ENCODE data around the gene UBTD1.
"Not testable (repeated sequence)": the region's sequence is repeated elsewhere in the genome, so short reads cannot be mapped to it uniquely, and the experiment has no call there.

The UBTD1 gene

GRCh38 chr10:97540669-97541500 is 42.2 kb downstream of the UBTD1 start:
- no peak for DNase-seq

DNA sequence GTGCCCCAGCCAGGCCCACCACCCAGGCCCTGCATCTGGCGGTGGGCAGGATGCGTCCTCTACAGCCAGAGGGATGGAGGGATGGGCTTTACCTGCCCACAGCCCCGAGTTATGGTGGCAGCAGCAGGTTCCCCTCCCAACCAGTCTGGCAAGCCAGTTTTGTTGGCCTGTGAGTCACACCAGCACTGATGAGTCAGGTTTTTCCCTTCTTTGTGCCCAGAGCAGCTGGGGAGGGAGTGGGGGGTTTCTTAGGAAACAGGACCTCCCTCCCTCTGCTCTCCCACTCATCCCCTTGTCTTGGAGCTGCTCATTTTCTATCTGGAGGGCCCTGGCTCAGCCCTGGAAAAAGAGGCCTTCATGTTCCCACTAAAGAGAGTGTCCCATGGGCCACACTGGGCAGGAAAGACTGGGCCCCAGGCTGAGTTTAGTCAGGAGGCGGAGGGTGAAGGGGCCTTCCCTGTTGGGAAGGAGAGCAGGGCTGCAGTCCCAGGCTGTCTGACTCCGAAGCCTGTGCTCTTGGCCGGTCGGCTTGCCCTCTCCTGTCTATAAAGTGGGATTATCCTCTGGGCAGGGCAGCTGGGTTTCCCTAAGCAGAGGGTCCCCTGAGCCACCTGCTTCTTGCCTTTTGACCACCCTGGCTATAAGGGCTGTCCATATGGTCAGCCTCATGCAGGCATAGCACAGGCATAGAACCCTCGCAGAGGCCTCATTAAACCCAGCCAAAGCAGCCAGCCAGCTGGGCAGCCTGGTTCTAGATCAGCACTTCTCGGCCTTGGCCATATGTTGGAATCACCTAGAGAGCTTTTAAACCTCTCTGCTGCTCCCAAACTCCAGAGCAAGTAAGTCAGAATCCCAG is 43.7 kb downstream of the UBTD1 start:
- DNase-seq = peak; percentile 95

DNA sequence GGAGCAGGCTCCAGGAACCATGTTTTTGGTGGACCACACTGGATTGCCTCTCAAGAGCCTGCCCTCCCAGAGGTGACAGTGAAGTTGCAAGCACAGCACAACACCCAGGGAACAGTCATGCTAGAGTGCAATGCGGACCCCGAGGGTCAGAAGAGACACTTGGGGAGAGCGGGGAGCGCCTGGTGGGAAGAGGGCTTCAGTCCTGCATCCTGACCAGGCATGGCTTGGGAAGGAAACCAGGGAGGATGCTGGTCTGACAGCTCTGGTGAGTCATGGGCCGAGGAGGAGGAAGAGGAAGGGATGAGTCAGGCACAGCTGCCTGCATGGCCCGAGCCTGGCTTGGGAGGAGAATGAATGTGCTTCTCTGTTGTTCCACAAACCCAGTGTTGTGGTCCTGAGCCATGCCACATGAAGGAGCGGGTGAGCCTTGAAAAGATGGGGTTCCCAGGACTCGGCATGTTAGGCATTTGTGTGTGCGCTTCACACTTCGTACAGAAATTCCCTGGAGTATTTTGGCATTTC is 44.4 kb downstream of the UBTD1 start:
- DNase-seq = peak; percentile 97

- DNase-seq = no peak
Observed at GRCh38 chr10:97546456-97547270, 47.9 kb downstream of the UBTD1 start.

GRCh38 chr10:97547271-97547600 is 48.5 kb downstream of the UBTD1 start:
- no peak for DNase-seq

DNA sequence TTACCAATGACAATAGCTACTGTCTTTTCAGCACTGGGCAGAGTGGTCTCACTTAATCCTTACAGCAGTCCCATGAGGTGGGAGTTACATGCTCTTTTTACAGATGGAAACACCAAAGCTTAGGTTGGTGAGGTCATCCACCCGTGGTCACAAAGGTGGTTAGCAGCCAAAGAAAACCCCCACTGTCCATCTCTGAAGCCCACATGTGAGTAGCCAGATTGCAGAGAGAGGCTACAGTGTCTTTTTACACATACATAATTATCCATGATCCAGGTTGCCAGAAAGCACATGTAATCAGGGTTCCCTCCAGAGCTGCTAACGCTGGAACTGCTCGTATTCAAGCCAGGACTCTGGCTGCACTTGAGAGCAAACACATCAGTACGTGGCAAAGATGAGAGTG is 49.2 kb downstream of the UBTD1 start:
- DNase-seq = no peak

GRCh38 chr10:97548828-97549455 is 50.2 kb downstream of the UBTD1 start:
- DNase-seq = no peak

GRCh38 chr10:97549587-97550322 is 51.0 kb downstream of the UBTD1 start:
- DNase-seq = no peak

DNA sequence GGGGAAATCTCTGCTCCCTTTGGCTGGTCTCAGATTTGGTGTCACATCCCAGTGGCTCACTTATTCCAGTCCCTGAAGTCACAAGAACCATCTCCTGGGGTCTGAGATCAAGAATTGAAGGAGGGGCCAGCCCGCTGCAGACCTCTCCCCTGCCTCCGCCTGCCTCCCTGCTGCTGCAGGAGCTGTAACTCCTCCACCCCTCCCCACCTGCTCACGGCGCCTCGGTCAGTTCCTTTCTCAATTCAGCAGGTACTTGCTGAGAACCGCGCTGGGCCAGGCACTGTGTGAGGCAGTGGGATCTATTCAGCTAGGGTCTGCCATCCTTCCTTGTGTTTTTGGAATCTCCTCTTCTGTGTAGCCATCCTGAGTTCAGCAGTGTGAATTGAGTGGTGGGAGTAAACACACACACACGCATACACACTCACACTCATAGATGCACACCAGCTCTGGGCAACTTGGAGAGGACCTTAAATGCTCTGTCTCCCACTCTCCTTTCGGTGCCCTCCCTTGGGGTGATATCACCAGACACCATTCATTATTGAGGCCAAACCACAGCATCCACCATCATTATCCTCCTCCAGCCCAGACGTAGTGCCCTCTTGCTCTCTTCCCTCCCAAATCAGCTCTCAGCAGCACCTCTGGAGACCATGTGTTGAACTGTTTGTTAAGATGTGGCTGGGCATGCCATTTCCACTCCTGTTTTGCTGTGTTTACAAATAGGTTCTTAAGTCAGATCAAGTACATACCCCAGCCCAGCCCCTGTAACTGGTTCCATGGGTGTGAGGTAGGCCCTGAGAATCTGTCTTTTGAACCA is 51.8 kb downstream of the UBTD1 start:
- no peak for DNase-seq

- no peak for DNase-seq
Observed at GRCh38 chr10:97551271-97551670, 52.5 kb downstream of the UBTD1 start.

- DNase-seq = peak; percentile 67
Observed at GRCh38 chr10:97553575-97554031, 54.9 kb downstream of the UBTD1 start.

DNA sequence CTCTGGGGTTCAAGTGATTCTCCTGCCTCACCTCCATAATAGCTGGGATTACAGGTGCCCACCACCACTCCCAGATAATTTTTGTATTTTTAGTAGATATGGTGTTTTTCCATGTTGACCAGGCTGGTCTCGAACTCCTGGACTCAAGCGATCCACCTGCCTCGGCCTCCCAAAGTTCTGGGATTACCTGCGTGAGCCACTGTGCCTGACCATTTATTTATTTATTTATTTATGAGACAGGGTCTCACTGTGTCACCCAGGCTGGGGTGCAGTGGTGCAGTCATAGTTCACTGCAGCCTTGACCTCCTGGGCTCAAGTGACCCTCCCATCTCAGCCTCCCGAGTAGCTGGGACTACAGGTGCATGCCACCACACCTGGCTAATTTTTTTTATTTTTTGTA is 55.6 kb downstream of the UBTD1 start:
- not testable (repeated sequence) for DNase-seq

GRCh38 chr10:97555541-97555940 is 56.8 kb downstream of the UBTD1 start:
- DNase-seq = not testable (repeated sequence)

- DNase-seq = not testable (repeated sequence)
Observed at GRCh38 chr10:97560731-97561381, 62.1 kb downstream of the UBTD1 start.

DNA sequence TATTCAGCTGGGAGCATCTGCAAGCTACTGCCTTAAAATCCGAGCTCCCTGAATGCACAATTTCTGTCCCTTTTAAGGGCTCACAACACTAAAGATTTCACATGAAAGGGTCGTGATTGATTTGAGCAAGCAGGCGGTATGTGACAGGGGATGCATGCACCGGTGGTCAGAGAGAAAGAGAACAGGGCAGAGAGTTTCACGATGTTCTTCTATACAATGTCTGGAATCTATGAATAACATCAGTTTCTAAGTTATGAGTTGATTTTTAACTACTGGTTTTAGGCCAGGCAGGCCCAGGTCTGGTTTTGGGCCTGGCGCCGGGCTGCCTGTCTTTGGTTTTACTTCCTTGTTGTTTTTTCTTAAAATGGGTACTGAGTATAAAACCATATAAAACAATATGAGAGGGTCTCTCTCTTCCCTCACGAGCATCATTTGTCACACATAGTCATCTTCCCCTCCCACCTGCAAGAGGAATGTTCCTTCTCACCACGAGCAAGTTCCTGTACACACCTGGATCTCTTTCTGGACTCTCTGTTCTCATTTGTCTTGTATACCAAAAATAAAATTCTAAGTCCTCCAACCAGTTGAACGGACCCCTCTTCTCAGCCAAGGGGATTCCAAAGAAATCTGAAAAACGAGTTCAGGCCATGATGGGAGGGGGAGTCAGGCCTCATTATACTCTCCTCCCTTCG is 62.8 kb downstream of the UBTD1 start:
- not testable (repeated sequence) for DNase-seq

DNA sequence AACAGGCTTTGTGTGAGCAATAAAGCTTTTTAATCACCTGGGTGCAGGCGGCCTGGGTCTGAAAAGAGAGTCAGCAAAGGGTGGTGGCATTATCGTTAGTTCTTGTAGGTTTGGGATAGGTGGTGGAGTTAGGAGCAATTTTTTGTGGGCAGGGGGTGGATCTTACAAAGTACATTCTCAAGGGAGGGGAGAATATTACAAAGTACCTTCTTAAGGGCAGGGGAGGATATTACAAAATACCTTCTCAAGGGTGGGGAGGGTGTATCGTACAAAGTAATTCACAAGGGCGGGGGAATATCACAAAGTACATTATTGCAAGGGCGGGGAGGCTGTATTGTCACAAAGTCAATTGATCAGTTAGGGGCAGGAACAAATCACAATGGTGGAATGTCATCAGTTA is 63.6 kb downstream of the UBTD1 start:
- not testable (repeated sequence) for DNase-seq

DNA sequence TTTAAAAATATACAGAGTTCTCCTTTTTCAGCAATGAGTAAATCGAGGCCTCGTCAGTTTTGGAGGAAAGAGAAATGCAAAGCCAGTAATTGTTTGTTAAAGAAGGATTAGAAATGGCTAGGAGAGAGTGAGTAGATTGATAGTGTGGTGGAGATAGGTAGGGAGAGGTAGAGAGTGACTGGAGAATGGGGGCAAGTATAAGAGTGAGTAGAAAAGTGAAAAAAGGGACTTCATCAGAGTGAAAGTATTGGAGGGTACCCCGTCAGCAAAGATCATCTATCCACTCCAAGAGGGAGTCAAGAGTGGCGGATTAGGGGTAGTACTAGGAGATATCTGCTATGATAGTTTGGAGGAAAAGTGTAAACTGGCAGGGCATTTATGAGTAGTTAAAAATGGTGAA is 64.6 kb downstream of the UBTD1 start:
- no peak for DNase-seq

- DNase-seq = no peak
Observed at GRCh38 chr10:97564776-97565175, 66.1 kb downstream of the UBTD1 start.

GRCh38 chr10:97566336-97566996 is 67.7 kb downstream of the UBTD1 start:
- DNase-seq = no peak
